Measurements from ENCODE around the gene C10orf53.

C10orf53 gene

DNA sequence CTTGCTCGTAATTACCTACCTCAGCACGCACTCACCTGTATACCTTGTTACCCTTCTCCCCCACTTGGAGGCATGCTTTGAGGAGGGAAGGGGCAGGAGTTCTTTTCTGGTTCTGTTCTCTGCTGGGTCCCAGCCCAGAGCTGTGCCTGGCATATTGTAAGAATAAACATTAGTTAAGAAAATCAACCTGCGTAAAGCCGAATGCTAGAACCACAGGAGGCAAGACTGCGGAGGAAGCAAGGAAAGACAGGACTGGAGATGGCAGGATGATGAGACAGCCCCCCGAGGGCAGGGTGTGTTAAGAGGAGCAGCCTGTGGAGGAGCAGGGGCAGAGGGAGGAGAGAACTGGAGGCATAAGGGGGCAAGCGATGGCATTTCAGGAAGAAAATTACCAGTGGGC is 9.5 kb downstream of the C10orf53 start:
- Histone ChIP-seq H3K9me2 (replicated peaks; ENCODE audit: low read depth, low read length) (no peaks in the 10 kb centered on the region), H3K4me3 (ENCODE audit: low read length, poor library complexity, severe bottlenecking) (no peak overlapping the region), H2AFZ (ENCODE audit: low read length) (no peak overlapping the region), H4K20me1 (ENCODE audit: insufficient read depth, low read length, poor library complexity, severe bottlenecking) (no peaks in the 10 kb centered on the region), H3K27me3 (ENCODE audit: insufficient read depth, low read length, poor library complexity, severe bottlenecking) (no peaks in the 10 kb centered on the region), H3K9ac (ENCODE audit: low read depth, low read length, poor library complexity, severe bottlenecking) (no peak overlapping the region), H3K9me3 (ENCODE audit: insufficient read depth, low read depth, low read length) (peaks cover 3% of the 10 kb centered on the region; the same call in 1 of the 2 replicates), H3K36me3 (ENCODE audit: insufficient read depth, low read length) (no peaks in the 10 kb centered on the region), H3K4me2 (ENCODE audit: low read depth, low read length, poor library complexity, severe bottlenecking) (no peak overlapping the region), H3F3A (ENCODE audit: low read depth) (no peaks in the 10 kb centered on the region), H3K79me2 (ENCODE audit: insufficient read depth, low read length) (no peaks in the 10 kb centered on the region), H3K4me1 (ENCODE audit: insufficient read depth, low read length, poor library complexity, severe bottlenecking) (no peaks in the 10 kb centered on the region)
- TF ChIP-seq, protein P1, sequence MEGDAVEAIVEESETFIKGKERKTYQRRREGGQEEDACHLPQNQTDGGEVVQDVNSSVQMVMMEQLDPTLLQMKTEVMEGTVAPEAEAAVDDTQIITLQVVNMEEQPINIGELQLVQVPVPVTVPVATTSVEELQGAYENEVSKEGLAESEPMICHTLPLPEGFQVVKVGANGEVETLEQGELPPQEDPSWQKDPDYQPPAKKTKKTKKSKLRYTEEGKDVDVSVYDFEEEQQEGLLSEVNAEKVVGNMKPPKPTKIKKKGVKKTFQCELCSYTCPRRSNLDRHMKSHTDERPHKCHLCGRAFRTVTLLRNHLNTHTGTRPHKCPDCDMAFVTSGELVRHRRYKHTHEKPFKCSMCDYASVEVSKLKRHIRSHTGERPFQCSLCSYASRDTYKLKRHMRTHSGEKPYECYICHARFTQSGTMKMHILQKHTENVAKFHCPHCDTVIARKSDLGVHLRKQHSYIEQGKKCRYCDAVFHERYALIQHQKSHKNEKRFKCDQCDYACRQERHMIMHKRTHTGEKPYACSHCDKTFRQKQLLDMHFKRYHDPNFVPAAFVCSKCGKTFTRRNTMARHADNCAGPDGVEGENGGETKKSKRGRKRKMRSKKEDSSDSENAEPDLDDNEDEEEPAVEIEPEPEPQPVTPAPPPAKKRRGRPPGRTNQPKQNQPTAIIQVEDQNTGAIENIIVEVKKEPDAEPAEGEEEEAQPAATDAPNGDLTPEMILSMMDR (conservative IDR thresholded peaks at IDR 0.05; ENCODE audit: low read length), result no peak
- no peak for TF ChIP-seq EZH2phosphoT487 (IDR thresholded peaks at IDR 0.05; ENCODE audit: borderline replicate concordance)

DNA sequence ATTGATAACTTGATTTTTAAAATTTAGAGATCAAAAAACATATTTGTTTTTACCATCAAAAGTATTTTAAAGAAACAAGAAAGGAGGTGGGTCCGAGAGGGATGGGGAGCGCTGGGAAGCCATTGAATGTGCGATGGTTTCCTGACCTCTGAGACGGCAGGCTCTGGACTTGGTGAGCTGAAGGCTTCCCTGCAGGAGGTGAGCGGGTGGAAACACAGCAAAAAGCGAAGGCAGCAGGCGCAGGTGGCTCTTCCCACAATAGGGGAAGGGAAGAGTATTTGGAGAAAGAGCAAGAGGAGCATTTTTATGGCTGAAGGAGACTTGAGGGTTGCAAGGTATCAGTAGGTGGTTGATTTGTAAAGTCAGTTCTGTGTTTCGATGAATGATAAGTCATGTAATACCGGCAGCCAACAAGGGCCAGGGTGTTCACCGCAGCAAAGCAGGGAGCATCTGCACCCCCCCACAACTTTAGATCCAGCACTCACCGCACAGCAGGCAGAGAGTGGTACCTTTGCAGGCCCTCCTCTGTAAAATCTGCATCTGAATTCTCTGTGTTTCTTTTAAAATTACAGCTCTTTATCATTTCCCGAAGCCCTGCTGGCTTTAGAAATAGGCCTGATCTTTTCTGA is 10.5 kb downstream of the C10orf53 start:
- H3K36me3 ChIP-seq (ENCODE audit: insufficient read depth, low read length), result no peaks in the 10 kb centered on the region
- H4K20me1 ChIP-seq (ENCODE audit: insufficient read depth, low read length, poor library complexity, severe bottlenecking), result no peaks in the 10 kb centered on the region
- no peak for TF ChIP-seq EZH2phosphoT487 (IDR thresholded peaks at IDR 0.05; ENCODE audit: borderline replicate concordance)
- TF ChIP-seq, protein P1 (conservative IDR thresholded peaks at IDR 0.05; ENCODE audit: low read length), result no peak
- no peak overlapping the region for H3K4me2 ChIP-seq (ENCODE audit: low read depth, low read length, poor library complexity, severe bottlenecking)
- no peaks in the 10 kb centered on the region for H3K4me1 ChIP-seq (ENCODE audit: insufficient read depth, low read length, poor library complexity, severe bottlenecking)
- H3F3A ChIP-seq (ENCODE audit: low read depth), result no peaks in the 10 kb centered on the region
- H3K27me3 ChIP-seq (ENCODE audit: insufficient read depth, low read length, poor library complexity, severe bottlenecking), result no peaks in the 10 kb centered on the region
- no peak overlapping the region for H3K9ac ChIP-seq (ENCODE audit: low read depth, low read length, poor library complexity, severe bottlenecking)
- H3K79me2 ChIP-seq (ENCODE audit: insufficient read depth, low read length), result no peaks in the 10 kb centered on the region
- no peak overlapping the region for H3K4me3 ChIP-seq (ENCODE audit: low read length, poor library complexity, severe bottlenecking)
- H3K9me3 ChIP-seq (ENCODE audit: insufficient read depth, low read depth, low read length), result peaks cover 3% of the 10 kb centered on the region; the same call in 1 of the 2 replicates
- no peak overlapping the region for H2AFZ ChIP-seq (ENCODE audit: low read length)
- H3K9me2 ChIP-seq (replicated peaks; ENCODE audit: low read depth, low read length), result no peaks in the 10 kb centered on the region

- no peaks in the 10 kb centered on the region for H3K4me1 ChIP-seq (ENCODE audit: insufficient read depth, low read length, poor library complexity, severe bottlenecking)
- H3K9ac ChIP-seq (ENCODE audit: low read depth, low read length, poor library complexity, severe bottlenecking), result no peak overlapping the region
- peaks cover 3% of the 10 kb centered on the region; the same call in 1 of the 2 replicates for H3K9me3 ChIP-seq (ENCODE audit: insufficient read depth, low read depth, low read length)
- H3K4me2 ChIP-seq (ENCODE audit: low read depth, low read length, poor library complexity, severe bottlenecking), result no peak overlapping the region
- H3K9me2 ChIP-seq (replicated peaks; ENCODE audit: low read depth, low read length), result no peaks in the 10 kb centered on the region
- no peaks in the 10 kb centered on the region for H3K27me3 ChIP-seq (ENCODE audit: insufficient read depth, low read length, poor library complexity, severe bottlenecking)
- no peaks in the 10 kb centered on the region for H3K36me3 ChIP-seq (ENCODE audit: insufficient read depth, low read length)
- no peak for TF ChIP-seq EZH2phosphoT487 (IDR thresholded peaks at IDR 0.05; ENCODE audit: borderline replicate concordance)
- TF ChIP-seq, protein P1 (conservative IDR thresholded peaks at IDR 0.05; ENCODE audit: low read length), result no peak
- H4K20me1 ChIP-seq (ENCODE audit: insufficient read depth, low read length, poor library complexity, severe bottlenecking), result no peaks in the 10 kb centered on the region
- no peaks in the 10 kb centered on the region for H3F3A ChIP-seq (ENCODE audit: low read depth)
- no peak overlapping the region for H2AFZ ChIP-seq (ENCODE audit: low read length)
- no peaks in the 10 kb centered on the region for H3K79me2 ChIP-seq (ENCODE audit: insufficient read depth, low read length)
- no peak overlapping the region for H3K4me3 ChIP-seq (ENCODE audit: low read length, poor library complexity, severe bottlenecking)
Measured at GRCh38 chr10:49690698-49691356, 11.4 kb downstream of the C10orf53 start.
